HepG2 (cell line): ENCODE results near the gene EMILIN1. TPM values are rescaled to one million over a fixed set of nuclear protein-coding genes. Genes with fewer than 3 reads are reported as not detected.

Experiments used
- DNMT1 ChIP-seq: sonication (generic); formaldehyde crosslinking; IDR thresholded peaks from 2 replicates; pipeline ENCODE4 v1.5.1; 2020; ENCODE audit warnings: mild to moderate bottlenecking, missing genetic modification reagents
- FOXK2 ChIP-seq: fragments of 450-650 bp; IDR thresholded peaks from 2 replicates; pipeline ENCODE4 v1.6.1; 2016
- GABPA ChIP-seq, 2 experiments: IDR thresholded peaks; 2 replicates each; pipeline ENCODE4 v1.6.1; 2011 to 2016; ENCODE audit warnings: low read depth in 2 of 2, low read length in 1 of 2, missing biosample characterization in 1 of 2, missing genetic modification characterization in 1 of 2
- HNRNPLL ChIP-seq: fragments of 200-400 bp; formaldehyde crosslinking; IDR thresholded peaks from 2 replicates; pipeline ENCODE4 v1.6.1; 2017; ENCODE audit warnings: mild to moderate bottlenecking, low read depth, low read length; ENCODE audit not compliant: poor library complexity, severe bottlenecking
- HOMEZ ChIP-seq: IDR thresholded peaks from 2 replicates; pipeline ENCODE4 v1.6.1; 2016; ENCODE audit warnings: low read depth
- HOXA9 ChIP-seq: sonication (generic); formaldehyde crosslinking; IDR thresholded peaks from 2 replicates; pipeline ENCODE4 v1.8.1; 2022; ENCODE audit warnings: missing genetic modification reagents, mild to moderate bottlenecking, moderate library complexity, borderline replicate concordance
- MAFF ChIP-seq: IDR thresholded peaks from 2 replicates; pipeline ENCODE4 v1.6.1; 2011; ENCODE audit warnings: low read depth, low read length, improper control_type of control experiment
- MAX ChIP-seq: IDR thresholded peaks from 2 replicates; pipeline ENCODE4 v1.6.1; 2012; ENCODE audit warnings: inconsistent platforms
- MAZ ChIP-seq, 2 experiments: sonication (generic) in 1 of 2; formaldehyde crosslinking in 1 of 2; IDR thresholded peaks; 2 replicates each; pipeline versions ENCODE4 v1.5.0 to v1.6.1; 2012 to 2020; ENCODE audit warnings: low read depth in 2 of 2, mild to moderate bottlenecking in 2 of 2, borderline replicate concordance in 1 of 2, improper control_type of control experiment in 1 of 2, low read length in 1 of 2, missing genetic modification reagents in 1 of 2, moderate library complexity in 1 of 2
- MTF2 ChIP-seq: sonication (generic); formaldehyde crosslinking; IDR thresholded peaks from 2 replicates; pipeline ENCODE4 v1.5.0; 2020; ENCODE audit warnings: missing genetic modification reagents, borderline replicate concordance
- NR2F1 ChIP-seq, 2 experiments: fragments of 450-650 bp in 1 of 2; formaldehyde crosslinking in 1 of 2; IDR thresholded peaks; 2 replicates each; pipeline versions ENCODE4 v1.5.0 to v1.6.1; 2016 to 2020; ENCODE audit warnings: mild to moderate bottlenecking in 1 of 2, missing compliant biosample characterization in 1 of 2, missing genetic modification reagents in 1 of 2, moderate library complexity in 1 of 2
- PTBP1 ChIP-seq: fragments of 200-400 bp; formaldehyde crosslinking; IDR thresholded peaks from 2 replicates; pipeline ENCODE4 v1.6.1; 2018; ENCODE audit warnings: low read length, low read depth; ENCODE audit not compliant: poor library complexity, severe bottlenecking
- RARG ChIP-seq: sonication (generic); formaldehyde crosslinking; IDR thresholded peaks from 2 replicates; pipeline ENCODE4 v1.4.0; 2020; ENCODE audit warnings: low read depth, mild to moderate bottlenecking, missing genetic modification reagents
- SIX1 ChIP-seq: sonication (generic); formaldehyde crosslinking; IDR thresholded peaks from 2 replicates; pipeline ENCODE4 v1.4.0; 2020; ENCODE audit warnings: missing genetic modification reagents, borderline replicate concordance
- SMAD9 ChIP-seq: sonication (generic); formaldehyde crosslinking; IDR thresholded peaks from 2 replicates; pipeline ENCODE4 v1.5.1; 2020; ENCODE audit warnings: mild to moderate bottlenecking, missing genetic modification reagents
- ZBTB7B ChIP-seq: sonication (generic); formaldehyde crosslinking; IDR thresholded peaks from 2 replicates; pipeline ENCODE4 v1.4.0; 2020; ENCODE audit warnings: missing genetic modification reagents
- ZFP36 ChIP-seq: fragments of 150-350 bp; IDR thresholded peaks from 2 replicates; pipeline ENCODE4 v1.6.1; 2018; ENCODE audit warnings: borderline replicate concordance, low read length, low read depth; ENCODE audit not compliant: partially characterized antibody
- ZNF136 ChIP-seq: sonication (generic); formaldehyde crosslinking; IDR thresholded peaks from 2 replicates; pipeline ENCODE4 v1.8.1; 2022; ENCODE audit warnings: low read depth, mild to moderate bottlenecking, moderate library complexity, missing genetic modification reagents
- ZNF263 ChIP-seq: sonication (generic); formaldehyde crosslinking; IDR thresholded peaks from 2 replicates; pipeline ENCODE4 v1.4.0; 2020; ENCODE audit warnings: missing genetic modification reagents
- ZNF317 ChIP-seq: sonication (generic); formaldehyde crosslinking; IDR thresholded peaks from 2 replicates; pipeline ENCODE4 v1.5.0; 2020; ENCODE audit warnings: mild to moderate bottlenecking, missing genetic modification reagents
- ZNF343 ChIP-seq: sonication (generic); formaldehyde crosslinking; IDR thresholded peaks from 2 replicates; pipeline ENCODE4 v1.4.0; 2020; ENCODE audit warnings: mild to moderate bottlenecking, missing genetic modification reagents
- ZNF414 ChIP-seq: sonication (generic); formaldehyde crosslinking; IDR thresholded peaks from 2 replicates; pipeline ENCODE4 v1.5.0; 2020; ENCODE audit warnings: missing genetic modification reagents
- ZNF468 ChIP-seq: sonication (generic); formaldehyde crosslinking; IDR thresholded peaks from 2 replicates; pipeline ENCODE4 v1.8.0; 2022; ENCODE audit warnings: mild to moderate bottlenecking, moderate library complexity, missing genetic modification reagents
- ZNF549 ChIP-seq: sonication (generic); formaldehyde crosslinking; IDR thresholded peaks from 2 replicates; pipeline ENCODE4 v1.5.0; 2020; ENCODE audit warnings: missing genetic modification reagents
- ZNF558 ChIP-seq: sonication (generic); formaldehyde crosslinking; IDR thresholded peaks from 2 replicates; pipeline ENCODE4 v1.9.0; 2022; ENCODE audit warnings: mild to moderate bottlenecking, missing genetic modification reagents, borderline replicate concordance
- ZNF691 ChIP-seq: sonication (generic); formaldehyde crosslinking; IDR thresholded peaks from 2 replicates; pipeline ENCODE4 v1.4.0; 2020; ENCODE audit warnings: missing genetic modification reagents, low read depth, mild to moderate bottlenecking, borderline replicate concordance
- ZSCAN20 ChIP-seq: sonication (generic); formaldehyde crosslinking; IDR thresholded peaks from 2 replicates; pipeline ENCODE4 v1.4.0; 2020; ENCODE audit warnings: missing genetic modification reagents, mild to moderate bottlenecking, borderline replicate concordance
- polyA plus RNA-seq, 8 experiments: library from polyadenylated mRNA; depleted of rRNA in 3 of 8; stranded (reverse) in 7 of 8; unstranded in 1 of 8; fragments of >200 nt; fragmentation: Illumina TruSeq in 4 of 8; extraction: Trizol in 4 of 8; gene quantifications; 2 replicates each; pipeline versions ENCODE4 v1.2.1 to v1.2.3, GENCODE V29; 2011 to 2016; ENCODE audit warnings: low read depth in 4 of 8, missing spikeins in 1 of 8, mixed read lengths in 1 of 8; ENCODE audit not compliant: insufficient read depth in 1 of 8
- total RNA-seq, 5 experiments: library from RNA; depleted of rRNA; stranded (reverse); fragments of >200 nt; fragmentation: Illumina TruSeq; extraction: Trizol; gene quantifications; 2 replicates each; pipeline ENCODE4 v1.2.3, GENCODE V29; 2016; ENCODE audit warnings: low read depth in 1 of 5

EMILIN1 gene
- total and polyA plus RNA-seq, 2 of the 13 experiments (the other 11 are each of a cell fraction or from before 2014, with no cell fraction given), result 8.1 to 9.7 TPM

GRCh38 chr2:27071277-27071989, 7.0 kb upstream of the EMILIN1 start, which contains the start of gene OST4 (continued):
- TF ChIP-seq MAX, result peak; percentile 89
- TF ChIP-seq ZNF691 (CRISPR knock-in tag), result no peak; the same call in 1 of the 2 replicates
- no peak; the same call in 1 of the 2 replicates for TF ChIP-seq DNMT1 (CRISPR knock-in tag)
- no peak for TF ChIP-seq ZNF549
- TF ChIP-seq RARG, result no peak
- no peak for TF ChIP-seq ZNF343 (CRISPR knock-in tag)
- TF ChIP-seq SMAD9 (CRISPR knock-in tag), result no peak
- TF ChIP-seq ZNF263, result no peak
- 0 out of 2 replicates have a peak, but pooled peaks have one; percentile 27 for TF ChIP-seq HOMEZ (CRISPR knock-in tag)
- TF ChIP-seq PTBP1, result no peak
- TF ChIP-seq GABPA (IDR thresholded peaks at IDR 0.05; ENCODE audit: low read depth, low read length), result peak; percentile 99
- peak; percentile 91 for TF ChIP-seq GABPA (CRISPR knock-in tag; IDR thresholded peaks at IDR 0.05; ENCODE audit: low read depth)
- TF ChIP-seq HNRNPLL, result peak; percentile 66
- 0 out of 2 replicates have a peak, but pooled peaks have one; percentile 49 for TF ChIP-seq ZNF136 (CRISPR knock-in tag)
- no peak for TF ChIP-seq ZNF558
- no peak for TF ChIP-seq SIX1 (CRISPR knock-in tag)
- no peak; the same call in 1 of the 2 replicates for TF ChIP-seq ZNF414 (CRISPR knock-in tag)
- no peak for TF ChIP-seq ZFP36
- TF ChIP-seq ZNF317 (CRISPR knock-in tag), result no peak
- TF ChIP-seq MAFF, result no peak
- no peak; the same call in 1 of the 2 replicates for TF ChIP-seq MTF2 (CRISPR knock-in tag)
- TF ChIP-seq ZSCAN20, result peak; percentile 29; the same call in 1 of the 2 replicates
- TF ChIP-seq ZBTB7B (CRISPR knock-in tag), result no peak; the same call in 1 of the 2 replicates
- TF ChIP-seq ZNF468 (CRISPR knock-in tag), result no peak
- no peak for TF ChIP-seq FOXK2
- TF ChIP-seq NR2F1 (CRISPR knock-in tag; IDR thresholded peaks at IDR 0.05), result 0 out of 4 replicates have a peak, but pooled peaks of 1 of the 2 experiments have one; percentile 6
- no peak for TF ChIP-seq HOXA9 (CRISPR knock-in tag)
- TF ChIP-seq MAZ (IDR thresholded peaks at IDR 0.05; ENCODE audit: borderline replicate concordance, low read depth, low read length), result 0 out of 2 replicates have a peak, but pooled peaks have one; percentile 15
- peak; percentile 98 for TF ChIP-seq MAZ (CRISPR knock-in tag; IDR thresholded peaks at IDR 0.05; ENCODE audit: low read depth)
